Neuronal stem cell (in vitro differentiated cells): ENCODE results near the gene SPOCK2.
"Not testable (repeated sequence)": the region's sequence is repeated elsewhere in the genome, so short reads cannot be mapped to it uniquely, and the experiment has no call there.

Experiments used
- DNase-seq: peaks from one replicate; pipeline ENCODE4 v3.0.0-alpha.2; 2013; ENCODE audit warnings: low spot score
- H2AFZ ChIP-seq: one replicate; pipeline ENCODE4 v1.6.1; 2013; ENCODE audit warnings: mild to moderate bottlenecking, low read length, inconsistent platforms
- H2AK5ac ChIP-seq: 2 replicates; pipeline ENCODE4 v1.6.1; 2013; ENCODE audit warnings: low read depth, mild to moderate bottlenecking, inconsistent platforms, low read length, moderate library complexity, mixed read lengths
- H2BK120ac ChIP-seq: 2 replicates; pipeline ENCODE4 v1.6.1; 2013; ENCODE audit warnings: low read depth, mild to moderate bottlenecking, inconsistent platforms, low read length, moderate library complexity, mixed read lengths
- H2BK12ac ChIP-seq: one replicate; pipeline ENCODE4 v1.6.1; 2013; ENCODE audit warnings: low read length, inconsistent platforms
- H2BK15ac ChIP-seq: 2 replicates; pipeline ENCODE4 v1.6.1; 2013; ENCODE audit warnings: mild to moderate bottlenecking, low read length, inconsistent platforms, mixed read lengths
- H2BK5ac ChIP-seq: one replicate; pipeline ENCODE4 v1.6.1; 2013; ENCODE audit warnings: inconsistent platforms, mild to moderate bottlenecking, low read length, moderate library complexity
- H3K14ac ChIP-seq: one replicate; pipeline ENCODE4 v1.6.1; 2013; ENCODE audit warnings: low read length, inconsistent platforms
- H3K18ac ChIP-seq: 2 replicates; pipeline ENCODE4 v1.6.1; 2013; ENCODE audit warnings: low read length, inconsistent platforms
- H3K23ac ChIP-seq: 2 replicates; pipeline ENCODE4 v1.6.1; 2013; ENCODE audit warnings: low read depth, mild to moderate bottlenecking, mixed read lengths, low read length, inconsistent platforms; ENCODE audit not compliant: poor library complexity
- H3K27ac ChIP-seq: replicated peaks from 3 replicates; pipeline ENCODE4 v1.5.1; 2013; ENCODE audit warnings: low read length, inconsistent platforms
- H3K27me3 ChIP-seq, 3 experiments: 2 replicates each; pipeline ENCODE4 v1.6.1; 2013; ENCODE audit warnings: low read length in 3 of 3, mild to moderate bottlenecking in 2 of 3, inconsistent platforms in 1 of 3, low read depth in 1 of 3, mixed read lengths in 1 of 3, moderate library complexity in 1 of 3; ENCODE audit not compliant: control insufficient read depth in 3 of 3, insufficient read depth in 3 of 3
- H3K36me3 ChIP-seq, 2 donors: replicated peaks in 1 of 2; 2 replicates each; pipeline ENCODE4 v1.6.1; 2013; ENCODE audit warnings: low read length in 2 of 2; ENCODE audit not compliant: control insufficient read depth in 2 of 2, insufficient read depth in 2 of 2
- H3K4ac ChIP-seq: 2 replicates; pipeline ENCODE4 v1.6.1; 2013; ENCODE audit warnings: inconsistent platforms, mild to moderate bottlenecking, low read length, moderate library complexity
- H3K4me1 ChIP-seq, 2 donors: 1 replicate in 1 of 2; 2 replicates in 1 of 2; pipeline ENCODE4 v1.6.1; 2013; ENCODE audit warnings: low read length in 2 of 2, low read depth in 1 of 2; ENCODE audit not compliant: control insufficient read depth in 2 of 2, insufficient read depth in 1 of 2
- H3K4me2 ChIP-seq: one replicate; pipeline ENCODE4 v1.6.1; 2013; ENCODE audit warnings: mild to moderate bottlenecking, low read length, inconsistent platforms; ENCODE audit not compliant: insufficient read depth, poor library complexity, severe bottlenecking
- H3K4me3 ChIP-seq, 2 donors: 2 replicates each; pipeline ENCODE4 v1.5.1; 2013; ENCODE audit warnings: low read length in 2 of 2, mild to moderate bottlenecking in 2 of 2, inconsistent platforms in 1 of 2, moderate library complexity in 1 of 2
- H3K79me1 ChIP-seq: one replicate; pipeline ENCODE4 v1.6.1; 2013; ENCODE audit warnings: low read depth, mild to moderate bottlenecking, inconsistent platforms, low read length, moderate library complexity
- H3K9ac ChIP-seq: one replicate; pipeline ENCODE4 v1.6.1; 2013; ENCODE audit warnings: mild to moderate bottlenecking, low read depth, low read length, inconsistent platforms; ENCODE audit not compliant: poor library complexity
- H3K9me3 ChIP-seq, 2 donors: replicated peaks in 1 of 2; 2 replicates each; pipeline versions ENCODE3 to v1.6.1; 2013; ENCODE audit warnings: low read length in 2 of 2, mild to moderate bottlenecking in 2 of 2, inconsistent platforms in 1 of 2, low read depth in 1 of 2, mixed read lengths in 1 of 2, moderate library complexity in 1 of 2; ENCODE audit not compliant: control insufficient read depth in 2 of 2, insufficient read depth in 1 of 2
- H4K8ac ChIP-seq: one replicate; pipeline ENCODE4 v1.6.1; 2013; ENCODE audit warnings: low read depth, mild to moderate bottlenecking, inconsistent platforms, low read length, moderate library complexity
- H4K91ac ChIP-seq: one replicate; pipeline ENCODE4 v1.6.1; 2013; ENCODE audit warnings: low read length, low read depth, mild to moderate bottlenecking, inconsistent platforms; ENCODE audit not compliant: poor library complexity
- WGBS, 2 donors: extraction: QIAGEN DNeasy Blood & Tissue Kit; methylation state at CpG; one replicate each; pipeline ENCODE4 v1.1.7; 2013; ENCODE audit warnings: missing lambda C conversion rate in 2 of 2, mixed read lengths in 1 of 2; ENCODE audit not compliant: insufficient read length in 2 of 2, insufficient replicate concordance in 1 of 2; ENCODE audit errors: extremely low coverage in 2 of 2; 5-methylcytosine and 5-hydroxymethylcytosine counted together

The SPOCK2 gene

DNA sequence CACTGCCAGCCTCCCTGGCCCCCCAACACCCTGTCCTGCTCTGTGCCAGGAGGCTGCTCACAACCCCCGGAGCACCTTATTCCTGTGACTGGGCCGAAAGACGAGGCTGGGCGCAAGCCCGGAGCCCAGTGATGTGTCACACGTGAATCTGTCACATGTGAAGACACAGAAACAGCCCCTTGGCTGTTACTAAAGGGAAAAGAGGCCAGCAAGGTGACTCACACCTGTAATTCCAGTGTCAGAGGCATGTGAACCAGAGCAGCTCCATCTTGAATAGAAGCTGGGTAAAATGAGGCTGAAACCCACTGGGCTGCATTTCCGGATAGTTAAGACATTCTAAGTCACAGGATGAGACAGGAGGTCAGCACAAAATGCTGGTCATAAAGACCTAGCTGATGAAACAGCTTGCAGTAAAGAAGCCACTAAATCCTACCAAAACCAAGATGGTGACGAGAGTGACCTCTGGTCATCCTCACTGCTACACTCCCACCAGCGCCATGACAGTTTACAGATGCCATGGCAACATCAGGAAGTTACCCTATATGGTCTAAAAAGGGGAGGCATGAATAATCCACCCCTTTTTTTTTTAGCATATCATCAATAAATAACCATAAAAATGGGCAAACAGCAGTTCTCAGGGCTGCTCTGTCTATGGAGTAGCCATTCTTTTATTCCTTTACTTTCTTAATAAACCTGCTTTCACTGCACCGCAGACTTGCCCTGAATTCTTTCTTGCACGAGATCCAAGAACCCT lies 55.8 kb downstream of the SPOCK2 start:
- not testable (repeated sequence) for H3K4ac ChIP-seq, H3K9me3 ChIP-seq, H2BK5ac ChIP-seq, H3K4me2 ChIP-seq, H3K27ac ChIP-seq, H4K91ac ChIP-seq, H3K9ac ChIP-seq, H4K8ac ChIP-seq, H3K4me3 ChIP-seq, H2BK12ac ChIP-seq, H3K14ac ChIP-seq, H3K27me3 ChIP-seq, H3K23ac ChIP-seq, DNase-seq, H3K79me1 ChIP-seq, H3K36me3 ChIP-seq
- H2AFZ ChIP-seq: peak overlapping the region; percentile 47
- peak overlapping the region; percentile 46 for H2BK15ac ChIP-seq
- peak overlapping the region; percentile 24 for H2BK120ac ChIP-seq
- peaks cover 12 to 21% of the 10 kb centered on the region in 2 donors for H3K4me1 ChIP-seq
- peak overlapping the region; percentile 87 for H2AK5ac ChIP-seq
- H3K18ac ChIP-seq: peak overlapping the region; percentile 53
- no CpG with 5 or more reads among the region's 11 CpGs for WGBS, 2 donors

DNA sequence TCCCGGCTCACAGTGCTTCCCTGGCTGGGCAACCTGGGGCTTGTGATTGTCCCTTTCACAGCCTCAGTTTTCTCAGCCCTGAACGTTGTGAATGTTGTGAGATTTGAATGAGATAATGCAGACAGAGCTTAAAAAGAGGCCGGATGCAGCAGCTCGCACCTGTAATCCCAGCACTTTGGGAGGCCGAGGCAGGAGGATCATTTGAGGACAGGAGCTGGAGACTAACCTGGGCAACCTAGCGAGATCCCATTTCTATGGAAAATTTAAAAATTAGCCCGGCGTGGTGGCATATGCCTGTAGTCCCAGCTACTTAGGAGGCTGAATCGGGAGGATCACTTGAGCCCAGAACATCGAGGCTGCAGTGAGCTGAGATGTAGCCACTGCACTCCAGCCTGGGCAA lies 56.6 kb downstream of the SPOCK2 start:
- Histone ChIP-seq H3K9ac (peak overlapping the region; percentile 51), H3K4me3 (no peak overlapping the region), H3K36me3 (no peaks in the 10 kb centered on the region), H3K27ac (no peak overlapping the region), H3K4me2 (no peak overlapping the region), H3K79me1 (no peaks in the 10 kb centered on the region), H2AFZ (no peak overlapping the region), H2BK120ac (no peak overlapping the region), H3K4me1 (peaks cover 9 to 16% of the 10 kb centered on the region in 2 donors), H3K23ac (peak overlapping the region; percentile 13), H3K18ac (no peak overlapping the region), H2BK12ac (no peak overlapping the region), H3K14ac (no peak overlapping the region), H4K8ac (no peak overlapping the region), H3K27me3 (no peaks in the 10 kb centered on the region), H2BK15ac (peak overlapping the region; percentile 45), H3K4ac (no peak overlapping the region), H3K9me3 (peaks cover 0 to 2% of the 10 kb centered on the region in 2 donors), H4K91ac (no peak overlapping the region), H2AK5ac (peak overlapping the region; percentile 96), H2BK5ac (peak overlapping the region; percentile 76)
- DNase-seq: no peak
- no CpG with 5 or more reads among the region's 10 CpGs for WGBS, 2 donors

DNA sequence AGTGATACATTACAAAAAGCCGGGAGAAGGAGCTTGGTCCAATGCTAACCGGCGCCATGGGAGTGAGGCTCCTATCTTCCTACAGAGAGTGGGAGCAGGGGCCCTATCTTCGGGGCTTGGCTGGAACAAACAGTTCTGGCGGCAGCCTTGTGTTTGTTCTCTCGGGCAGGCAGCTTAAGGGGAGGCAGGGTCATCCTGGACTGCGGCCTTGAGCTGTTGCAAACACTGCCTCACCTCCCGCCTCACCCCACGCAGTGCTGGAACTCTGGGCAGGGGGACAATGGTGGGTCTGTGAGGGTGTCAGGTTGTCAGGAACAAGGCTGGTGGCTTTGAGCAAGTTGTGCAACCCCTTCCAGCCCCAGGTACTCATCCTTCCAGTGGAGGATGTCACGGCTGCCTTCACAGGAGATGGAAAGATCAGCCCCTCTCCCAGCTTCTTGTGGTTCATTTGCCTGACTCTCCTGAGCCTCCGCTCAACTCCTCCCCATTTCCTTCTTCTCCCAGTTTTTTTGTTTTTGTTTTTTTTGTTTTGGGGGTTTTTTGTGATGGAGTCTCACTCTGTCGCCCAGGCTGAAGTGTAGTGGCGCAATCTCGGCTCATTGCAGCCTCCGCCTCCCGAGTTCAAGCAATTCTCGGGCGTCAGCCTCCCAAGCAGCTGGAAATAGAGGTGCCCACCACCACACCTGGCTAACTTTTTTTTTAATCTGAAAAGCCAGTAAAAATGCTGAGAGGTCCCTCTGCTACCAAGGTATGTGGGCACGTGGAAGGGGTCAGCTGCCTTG lies 57.4 kb downstream of the SPOCK2 start:
- WGBS, 2 donors: no CpG with 5 or more reads among the region's 19 CpGs
- H3K79me1 ChIP-seq: no peaks in the 10 kb centered on the region
- DNase-seq: no peak

DNA sequence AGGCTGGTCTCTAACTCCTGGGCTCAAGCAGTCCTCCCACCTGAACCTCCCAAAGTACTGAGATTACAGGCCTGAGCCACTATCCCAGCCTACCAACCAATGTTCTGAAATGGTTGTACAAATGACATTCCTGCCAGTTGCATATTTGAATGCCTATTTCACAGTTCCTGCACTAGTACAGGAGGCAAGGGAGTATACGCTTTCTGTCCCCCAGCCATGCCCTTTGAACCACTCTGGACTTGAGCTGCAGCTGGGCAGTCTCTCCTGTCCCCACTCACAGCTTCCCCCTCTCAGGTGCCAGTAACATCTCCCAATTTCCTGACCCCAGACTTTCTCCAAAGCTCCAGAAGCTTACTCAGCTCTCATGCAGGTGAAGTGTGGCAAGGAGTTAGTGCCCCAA lies 58.9 kb downstream of the SPOCK2 start:
- Histone ChIP-seq H3K27ac (no peak overlapping the region), H3K4me1 (peaks cover 11 to 15% of the 10 kb centered on the region in 2 donors), H3K14ac (no peak overlapping the region), H3K36me3 (no peaks in the 10 kb centered on the region), H2BK12ac (no peak overlapping the region), H3K4me2 (no peak overlapping the region), H2BK120ac (no peak overlapping the region), H3K4me3 (no peak overlapping the region), H2AFZ (no peak overlapping the region), H3K9ac (no peak overlapping the region), H2AK5ac (no peak overlapping the region), H2BK15ac (no peak overlapping the region), H3K9me3 (peaks cover 0 to 2% of the 10 kb centered on the region in 2 donors), H4K8ac (no peak overlapping the region), H2BK5ac (no peak overlapping the region), H3K4ac (no peak overlapping the region), H3K23ac (no peak overlapping the region), H3K18ac (no peak overlapping the region), H3K27me3 (no peaks in the 10 kb centered on the region), H3K79me1 (no peaks in the 10 kb centered on the region), H4K91ac (no peak overlapping the region)
- no peak for DNase-seq
- WGBS, 2 donors: no CpG with 5 or more reads among the region's 1 CpG

More for the DNA sequence above, 57.4 kb downstream of the SPOCK2 start:
- peak overlapping the region; percentile 96 for H2AK5ac ChIP-seq
- H4K8ac ChIP-seq: no peak overlapping the region
- H3K36me3 ChIP-seq: no peaks in the 10 kb centered on the region
- peak overlapping the region; percentile 56 for H3K18ac ChIP-seq
- H3K4me3 ChIP-seq: no peak overlapping the region
- H2BK120ac ChIP-seq: no peak overlapping the region
- H2BK15ac ChIP-seq: peak overlapping the region; percentile 45
- H3K9me3 ChIP-seq: peaks cover 0 to 2% of the 10 kb centered on the region in 2 donors
- no peak overlapping the region for H3K27ac ChIP-seq
- H2BK12ac ChIP-seq: no peak overlapping the region
- no peak overlapping the region for H3K4me2 ChIP-seq
- no peak overlapping the region for H3K4ac ChIP-seq
- H3K14ac ChIP-seq: peak overlapping the region; percentile 85
- peak overlapping the region; percentile 51 for H3K9ac ChIP-seq
- peaks cover 9 to 15% of the 10 kb centered on the region in 2 donors for H3K4me1 ChIP-seq
- H3K23ac ChIP-seq: peak overlapping the region; percentile 13
- no peak overlapping the region for H4K91ac ChIP-seq
- H2BK5ac ChIP-seq: peak overlapping the region; percentile 76
- no peaks in the 10 kb centered on the region for H3K27me3 ChIP-seq
- H2AFZ ChIP-seq: peak overlapping the region; percentile 88
